NCI-H1417 (cell line): Measurements from ENCODE around the gene AP5Z1.

Experiments used
- DNase-seq, 3 experiments: peaks; one replicate each; lab custom pipeline; 2025; lab: John Stamatoyannopoulos, UW

AP5Z1 gene

GRCh38 chr7:4840079-4840501 lies 64.7 kb downstream of the AP5Z1 start:
- no peak for DNase-seq
